ENCODE results near the gene TRIM67. TPM values are rescaled to one million over a fixed set of nuclear protein-coding genes. Genes with fewer than 3 reads are reported as not detected.
A peak's percentile ranks its signal among the peaks of the same experiment; 100 is the strongest.
"Not testable (repeated sequence)": the region's sequence is repeated elsewhere in the genome, so short reads cannot be mapped to it uniquely, and the experiment has no call there.

TRIM67 gene
- total RNA-seq, 2 donors from 2014 or later, result under 0.01 TPM; not detected in 1

DNA sequence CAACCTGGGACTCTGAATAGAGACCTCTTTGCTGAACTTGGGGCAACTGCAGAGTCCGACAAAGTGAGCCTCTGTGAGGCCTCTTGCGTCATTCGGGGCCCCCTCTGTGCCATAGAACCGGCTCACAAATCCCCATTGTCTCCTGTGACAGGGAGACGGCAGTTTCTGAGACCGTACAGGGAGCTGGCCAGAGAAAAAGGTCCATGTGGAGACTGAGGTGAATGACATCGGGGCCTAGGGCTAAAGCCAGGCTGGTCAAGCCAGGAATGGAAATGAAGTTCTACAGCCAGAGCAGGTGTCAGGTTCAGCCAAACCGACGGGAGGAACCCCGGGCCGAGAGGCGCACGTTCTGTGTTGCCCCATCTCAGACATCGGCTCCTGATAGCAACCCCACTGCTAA lies 37.1 kb upstream of the TRIM67 start:
- intact Hi-C loops (cut with DNase I), result no loop called here
- 89 to 94% methylated on average over 10 to 13 of the region's 14 CpGs for WGBS, 2 donors

GRCh38 chr1:231125972-231126580 lies 35.8 kb upstream of the TRIM67 start:
- H3K4me3 ChIP-seq, result no peak overlapping the region
- H3K36me3 ChIP-seq (replicated peaks in 1 of 2; ENCODE audit: insufficient read depth in 1 of 2, low read depth in 2 of 2), result no peaks in the 10 kb centered on the region
- DNase-seq, result peak in 1 of 4 donors; percentile 16
- H3K27ac ChIP-seq, result peak overlapping the region in 2 of 4 donors; percentile 8 to 49
- 34 to 44% methylated on average over 9 of the region's 9 CpGs for WGBS, 2 donors
- ATAC-seq, result no peak
- H3K4me1 ChIP-seq, result peaks cover 16% of the 10 kb centered on the region
- TF ChIP-seq CTCF (IDR thresholded peaks at IDR 0.05) (no peak), POLR2A (IDR thresholded peaks at IDR 0.05) (no peak)
- no peaks in the 10 kb centered on the region for H3K9me3 ChIP-seq
- intact Hi-C loops (cut with DNase I), result no loop called here
- no peaks in the 10 kb centered on the region for H3K27me3 ChIP-seq

More for the DNA sequence above, 37.1 kb upstream of the TRIM67 start:
- Histone ChIP-seq H3K9me3 (no peaks in the 10 kb centered on the region), H3K4me1 (peaks cover 16% of the 10 kb centered on the region), H3K4me3 (no peak overlapping the region), H3K36me3 (replicated peaks in 1 of 2; ENCODE audit: insufficient read depth in 1 of 2, low read depth in 2 of 2) (no peaks in the 10 kb centered on the region), H3K27ac (no peak overlapping the region), H3K27me3 (no peaks in the 10 kb centered on the region)
- TF ChIP-seq CTCF (IDR thresholded peaks at IDR 0.05) (no peak), POLR2A (IDR thresholded peaks at IDR 0.05) (no peak)
- DNase-seq, result no peak
- ATAC-seq, result no peak

GRCh38 chr1:231127106-231127505 lies 34.8 kb upstream of the TRIM67 start:
- H3K9me3 ChIP-seq; H3K36me3 ChIP-seq (replicated peaks in 1 of 2; ENCODE audit: insufficient read depth in 1 of 2, low read depth in 2 of 2); H3K27me3 ChIP-seq; H3K27ac ChIP-seq; H3K4me3 ChIP-seq; intact Hi-C loops (cut with DNase I); DNase-seq; ATAC-seq: not testable (repeated sequence)
- 82 to 91% methylated on average over 6 of the region's 6 CpGs for WGBS, 2 donors
- H3K4me1 ChIP-seq, result peaks cover 16% of the 10 kb centered on the region

DNA sequence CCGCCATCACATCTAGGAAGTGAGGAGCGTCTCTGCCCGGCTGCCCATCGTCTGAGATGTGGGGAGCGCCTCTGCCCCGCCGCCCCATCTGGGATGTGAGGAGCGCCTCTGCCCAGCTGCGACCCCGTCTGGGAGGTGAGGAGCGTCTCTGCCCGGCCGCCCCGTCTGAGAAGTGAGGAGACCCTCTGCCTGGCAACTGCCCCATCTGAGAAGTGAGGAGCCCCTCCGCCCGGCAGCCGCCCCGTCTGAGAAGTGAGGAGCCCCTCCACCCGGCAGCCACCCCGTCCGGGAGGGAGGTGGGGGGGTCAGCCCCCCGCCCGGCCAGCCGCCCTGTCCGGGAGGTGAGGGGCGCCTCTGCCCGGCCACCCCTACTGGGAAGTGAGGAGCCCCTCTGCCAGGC lies 33.4 kb upstream of the TRIM67 start:
- intact Hi-C loops (cut with DNase I); H3K4me3 ChIP-seq; H3K27ac ChIP-seq; ATAC-seq; H3K27me3 ChIP-seq; H3K36me3 ChIP-seq (replicated peaks in 1 of 2; ENCODE audit: insufficient read depth in 1 of 2, low read depth in 2 of 2); DNase-seq; H3K9me3 ChIP-seq: not testable (repeated sequence)
- WGBS, 2 donors, result 90 to 94% methylated on average over 4 to 9 of the region's 27 CpGs
- H3K4me1 ChIP-seq, result peaks cover 16% of the 10 kb centered on the region

DNA sequence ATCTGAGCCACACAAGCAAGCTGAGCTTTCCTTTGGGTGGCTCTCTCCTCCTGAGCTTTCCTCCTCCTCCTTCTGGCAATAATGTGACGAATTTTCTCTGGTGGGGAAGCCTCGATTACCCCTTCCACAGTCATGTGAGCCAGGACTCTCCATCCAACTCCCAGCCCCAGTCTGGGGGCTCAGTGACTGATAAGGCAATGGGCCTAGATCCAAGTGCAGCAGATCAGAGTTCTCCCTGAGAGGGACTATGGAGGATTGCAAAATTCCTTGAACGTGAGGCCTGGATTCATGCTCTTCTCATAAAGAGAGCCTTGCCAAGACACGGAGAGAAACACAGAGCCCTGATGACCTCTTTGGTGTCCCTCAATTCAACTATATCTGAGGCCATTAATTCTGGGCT lies 31.3 kb upstream of the TRIM67 start:
- intact Hi-C loops (cut with DNase I), result no loop called here
- H3K4me1 ChIP-seq, result peaks cover 13% of the 10 kb centered on the region
- no peaks in the 10 kb centered on the region for H3K27me3 ChIP-seq
- H3K9me3 ChIP-seq, result no peaks in the 10 kb centered on the region
- TF ChIP-seq CTCF (IDR thresholded peaks at IDR 0.05) (no peak), POLR2A (IDR thresholded peaks at IDR 0.05) (no peak)
- no peak overlapping the region for H3K4me3 ChIP-seq
- ATAC-seq (no peak), DNase-seq (no peak)
- no peak overlapping the region for H3K27ac ChIP-seq
- 45 to 52% methylated on average over 3 to 4 of the region's 4 CpGs for WGBS, 2 donors
- no peaks in the 10 kb centered on the region for H3K36me3 ChIP-seq (replicated peaks in 1 of 2; ENCODE audit: insufficient read depth in 1 of 2, low read depth in 2 of 2)

GRCh38 chr1:231132591-231132990 lies 29.3 kb upstream of the TRIM67 start:
- H3K9me3 ChIP-seq; intact Hi-C loops (cut with DNase I); H3K36me3 ChIP-seq (replicated peaks in 1 of 2; ENCODE audit: insufficient read depth in 1 of 2, low read depth in 2 of 2); DNase-seq; H3K27me3 ChIP-seq; H3K27ac ChIP-seq; ATAC-seq; H3K4me1 ChIP-seq; H3K4me3 ChIP-seq: not testable (repeated sequence)
- 96 to 98% methylated on average over 8 of the region's 8 CpGs for WGBS, 2 donors

Measured in body of pancreas (tissue), 4 donors.